SK-MEL-5 (cell line): Measurements from ENCODE around the gene SPAG9. TPM values are rescaled to one million over a fixed set of nuclear protein-coding genes. Genes with fewer than 3 reads are reported as not detected.
"Not testable (repeated sequence)": the region's sequence is repeated elsewhere in the genome, so short reads cannot be mapped to it uniquely, and the experiment has no call there.

Experiments
- DNase-seq: peaks from one replicate; pipeline ENCODE4 v3.0.0-alpha.2; 2016; ENCODE audit warnings: low read depth, low spot score
- in situ Hi-C: cut with HindIII; loops from 2 replicates; pipeline ENCODE4 v1.10.0; 2016; ENCODE audit warnings: low sequenced_read_pairs, high pct_unique_total_duplicates, low pct_unique_long_range_greater_than_20kb
- total RNA-seq: library from RNA; depleted of rRNA; stranded (reverse); fragments of >200 nt; shearing (Covaris generic); gene quantifications from 2 replicates; pipeline ENCODE4 v1.2.3, GENCODE V29; 2014

SPAG9 gene
- total RNA-seq, 1 experiment from 2014 or later, result 103 TPM

DNA sequence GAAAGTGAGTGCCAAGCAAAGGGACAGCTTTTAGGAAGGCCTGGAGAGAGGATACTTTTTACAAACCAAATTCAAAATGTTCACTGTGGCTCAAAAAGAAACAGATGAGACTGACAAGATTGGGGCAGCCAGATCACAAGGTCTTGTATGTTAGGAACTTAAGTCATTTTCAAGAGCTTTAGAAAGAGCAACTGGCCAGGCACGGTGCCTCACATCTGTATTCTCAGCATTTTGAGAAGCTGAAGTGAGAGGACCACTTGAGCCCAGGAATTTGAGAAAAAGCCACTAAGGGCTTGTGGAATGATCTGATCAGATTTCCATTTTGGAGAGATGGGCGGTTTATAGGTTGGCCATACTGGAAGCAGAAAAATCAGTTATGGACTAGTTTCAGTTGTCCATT, 17.2 kb downstream of the SPAG9 start:
- DNase-seq, result no peak
- in situ Hi-C loops, result no loop called here

DNA sequence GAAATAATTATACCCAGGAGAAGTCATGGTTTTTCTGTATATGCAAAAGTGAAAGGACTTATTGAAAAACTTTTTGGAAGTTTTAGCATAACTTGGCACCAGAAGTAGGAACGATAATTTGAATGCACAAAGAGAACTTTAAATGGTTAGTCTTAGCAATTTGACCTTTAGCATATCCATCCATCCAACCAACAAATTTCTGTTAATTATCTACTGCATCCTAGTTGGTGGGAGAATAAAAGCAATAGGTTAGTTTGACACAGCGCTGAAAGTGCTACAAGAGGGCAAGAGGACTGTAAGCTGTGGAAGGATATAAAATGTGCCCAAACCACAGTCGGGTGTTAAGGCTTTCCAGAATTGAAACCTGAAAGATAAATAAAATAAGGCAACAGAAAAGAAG, 17.6 kb downstream of the SPAG9 start:
- in situ Hi-C loops, result no loop called here
- DNase-seq, result no peak

DNA sequence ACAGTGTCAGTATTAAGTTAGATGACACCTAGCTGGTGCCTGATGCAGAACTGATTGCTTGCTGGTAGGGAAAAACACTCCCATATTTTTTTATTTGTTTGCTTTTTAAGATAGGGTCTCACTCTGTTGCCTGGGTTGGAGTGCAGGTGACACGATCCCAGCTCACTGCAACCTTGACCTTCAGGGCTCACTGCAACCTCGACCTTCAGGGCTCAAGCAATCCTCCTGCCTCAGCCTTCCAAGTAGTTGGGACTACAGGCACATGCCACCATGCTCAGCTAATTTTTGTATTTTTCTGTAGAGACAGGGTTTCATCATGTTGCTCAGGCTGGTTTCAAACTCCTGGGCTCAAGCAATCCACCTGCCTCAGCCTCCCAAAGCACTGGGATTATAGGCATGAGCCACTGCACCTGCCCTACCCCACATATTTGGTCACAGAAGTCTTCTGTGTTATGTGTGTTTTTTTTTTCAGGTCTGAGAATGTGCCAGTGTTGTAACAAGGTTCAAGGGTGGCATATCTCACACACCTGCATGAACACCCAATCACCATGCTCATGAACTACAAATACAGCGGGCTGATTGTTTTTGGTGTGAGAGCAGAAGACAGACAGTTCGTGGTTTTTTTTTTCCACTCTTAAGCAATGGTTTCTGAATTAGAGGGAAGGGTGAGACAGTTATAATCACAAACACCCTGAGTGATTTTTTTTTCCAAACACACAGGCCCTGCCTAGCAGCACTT, 22.8 kb downstream of the SPAG9 start:
- in situ Hi-C loops, result no loop called here
- DNase-seq, result no peak

DNA sequence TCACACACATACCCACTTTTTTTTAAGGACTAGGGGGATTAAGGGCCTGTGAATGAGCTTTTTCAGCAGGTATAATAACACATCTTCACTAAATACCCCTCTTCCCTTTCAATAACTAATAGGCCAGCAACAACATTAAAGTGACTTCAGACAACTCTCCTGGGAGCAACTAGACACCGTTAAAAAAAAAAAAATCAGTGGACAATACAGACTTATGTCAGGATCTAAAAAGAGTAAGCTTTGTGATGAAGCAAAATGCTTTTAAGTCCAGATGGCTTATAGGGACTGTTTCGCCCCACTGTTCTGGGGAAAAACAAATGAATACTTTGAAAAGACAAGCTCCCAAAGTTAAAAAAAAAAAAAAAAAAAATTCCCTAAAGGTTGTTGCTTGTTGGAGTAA, 29.0 kb downstream of the SPAG9 start:
- peak; percentile 37 for DNase-seq
- in situ Hi-C loops, result no loop called here

DNA sequence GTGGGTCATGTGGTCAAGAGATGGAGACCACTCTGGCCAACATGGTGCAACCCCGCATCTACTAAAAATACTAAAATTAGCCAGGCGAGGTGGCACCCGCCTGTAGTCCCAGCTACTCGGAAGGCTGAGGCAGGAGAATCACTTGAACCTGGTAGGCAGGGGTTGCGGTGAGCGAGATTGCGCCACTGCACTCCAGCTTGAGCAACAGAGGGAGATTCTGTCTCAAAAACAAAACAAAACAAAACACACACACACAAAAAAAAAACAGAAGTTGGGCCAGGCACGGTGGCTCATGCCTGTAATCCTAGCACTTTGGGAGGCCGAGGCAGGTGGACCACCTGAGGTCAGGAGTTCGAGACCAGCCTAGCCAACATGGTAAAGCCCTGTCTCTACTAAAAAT, 31.8 kb downstream of the SPAG9 start:
- in situ Hi-C loops, DNase-seq: not testable (repeated sequence)

DNA sequence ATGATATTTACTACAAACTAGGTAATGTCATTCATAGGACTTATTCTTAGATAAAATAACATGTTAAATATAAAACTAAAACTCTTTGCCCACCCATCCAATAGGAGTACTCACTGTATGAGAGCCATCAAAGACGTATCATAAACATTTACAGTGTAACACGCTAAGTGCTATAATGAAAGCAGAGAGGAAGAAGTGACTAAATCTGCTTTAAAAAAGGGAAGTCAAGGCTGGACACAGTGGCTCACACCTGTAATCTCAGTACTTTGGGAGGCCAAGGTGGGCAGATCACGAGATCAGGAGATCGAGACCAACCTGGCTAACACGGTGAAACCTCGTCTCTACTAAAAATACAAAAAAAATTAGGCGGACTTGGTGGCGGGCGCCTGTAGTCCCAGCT, 32.4 kb downstream of the SPAG9 start:
- DNase-seq, result no peak
- in situ Hi-C loops, result no loop called here

DNA sequence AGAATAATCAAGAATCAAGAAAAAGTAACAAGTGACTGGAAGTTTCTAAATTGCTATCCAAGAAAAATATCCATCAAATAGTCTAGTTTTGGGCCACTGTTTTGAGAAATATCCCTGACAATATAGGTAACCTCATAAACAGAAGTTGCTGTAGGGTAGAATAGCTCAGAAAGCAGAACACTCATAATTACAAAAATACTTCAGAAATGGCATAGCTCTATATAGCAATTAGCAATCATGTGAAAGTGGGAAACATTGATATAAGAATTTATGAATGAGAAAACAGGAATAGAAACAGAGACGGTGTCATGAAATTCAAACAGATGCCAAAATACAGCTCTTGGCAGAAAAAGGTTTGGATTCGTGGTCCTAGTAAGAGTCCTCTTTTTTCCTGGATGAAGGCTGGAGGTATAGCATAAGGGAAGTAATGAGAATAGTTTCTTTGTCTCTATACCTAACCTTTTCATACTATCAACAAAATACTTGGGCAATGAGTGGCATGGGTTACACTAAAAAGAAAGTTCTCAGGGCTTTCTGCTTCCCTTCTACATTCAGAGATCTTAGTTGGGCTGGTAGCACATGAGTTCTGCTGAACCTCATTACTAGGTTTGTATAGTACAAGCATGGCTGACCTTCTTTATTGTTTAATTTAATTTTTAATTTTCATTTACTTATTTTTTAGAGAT, 33.5 kb downstream of the SPAG9 start:
- DNase-seq, result no peak
- in situ Hi-C loops, result no loop called here

DNA sequence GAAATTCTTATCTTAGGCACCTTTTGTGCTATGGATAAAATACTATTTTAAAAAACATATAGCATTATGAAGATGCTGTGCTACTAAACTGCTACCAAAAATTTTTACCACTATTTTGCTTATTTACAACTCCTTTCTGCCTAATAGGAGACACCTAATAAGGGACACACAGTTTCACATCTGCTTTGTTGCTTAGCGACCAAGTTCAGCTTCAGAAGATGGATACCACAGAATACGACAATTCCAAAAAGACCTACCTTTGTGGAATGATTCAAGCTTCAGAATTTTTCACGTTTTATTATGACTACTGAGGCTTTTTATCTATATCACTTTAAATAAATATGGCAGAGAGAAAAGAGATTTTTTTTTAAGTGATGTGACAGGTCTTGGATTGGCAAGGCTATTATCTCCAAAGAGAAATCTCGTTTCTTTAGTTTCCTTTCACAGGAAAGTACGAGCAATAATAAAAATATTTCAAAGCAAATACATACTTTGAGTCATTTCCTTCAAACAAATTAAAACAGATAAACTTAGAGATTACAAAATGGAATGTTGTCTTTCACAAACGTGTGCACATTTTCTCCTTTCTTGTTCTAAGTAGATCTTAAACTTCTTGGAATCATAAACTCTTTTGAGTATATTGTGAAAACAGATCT, 35.4 kb downstream of the SPAG9 start:
- no peak for DNase-seq
- in situ Hi-C loops, result no loop called here

DNA sequence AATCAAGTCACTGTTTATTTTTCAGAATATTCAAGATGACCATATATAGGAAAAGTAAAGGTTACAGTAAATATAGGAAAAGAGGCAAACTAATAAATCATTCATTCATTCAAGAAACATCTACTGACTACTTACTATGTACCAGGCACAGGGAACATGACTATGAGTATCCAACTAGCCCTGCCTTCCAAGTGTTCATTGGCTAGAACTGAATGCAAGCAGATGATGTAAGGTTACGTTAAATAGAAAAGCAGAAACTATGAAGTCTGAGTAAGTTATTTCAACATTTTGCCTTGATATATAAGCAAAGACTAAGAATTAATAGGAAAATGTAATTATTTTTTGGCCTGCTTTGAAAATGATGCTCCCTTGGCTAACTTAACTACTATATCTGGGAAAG, 36.7 kb downstream of the SPAG9 start:
- in situ Hi-C loops, result no loop called here
- DNase-seq, result no peak

DNA sequence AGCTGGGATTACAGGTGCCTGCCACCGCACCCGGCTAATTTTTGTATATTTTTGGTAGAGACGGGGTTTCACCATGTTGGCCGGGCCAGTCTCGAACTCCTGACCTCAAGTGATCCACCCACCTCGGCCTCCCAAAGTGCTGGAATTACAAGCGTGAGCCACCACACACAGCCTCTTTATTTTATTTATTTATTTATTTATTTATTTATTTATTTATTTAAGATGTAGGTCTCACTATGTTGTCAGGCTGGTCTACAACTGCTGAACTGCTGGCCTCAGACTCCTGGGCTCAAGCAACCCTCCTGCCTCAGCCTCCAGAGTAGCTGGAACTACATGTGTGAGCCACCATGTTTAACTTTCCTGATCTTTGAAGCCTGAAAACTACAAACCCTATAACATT, 37.3 kb downstream of the SPAG9 start:
- DNase-seq, in situ Hi-C loops: not testable (repeated sequence)

DNA sequence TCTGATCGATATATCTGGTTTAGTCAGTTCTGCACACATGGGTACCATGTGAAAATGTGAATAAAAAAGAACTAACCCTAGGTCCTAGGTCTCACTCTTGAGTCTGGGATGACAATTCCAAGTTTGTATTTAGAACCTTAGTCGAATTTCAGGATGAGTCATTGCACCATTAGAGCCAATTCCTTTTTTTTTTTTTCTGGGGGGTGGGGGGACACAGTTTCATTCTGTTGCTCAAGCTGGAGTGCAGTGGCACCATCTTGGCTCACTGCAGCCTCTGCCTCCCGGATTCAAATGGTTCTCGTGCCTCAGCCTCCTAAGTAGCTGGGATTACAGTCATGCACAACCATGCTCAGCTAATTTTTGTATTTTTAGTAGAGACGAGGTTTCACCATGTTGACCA, 41.6 kb downstream of the SPAG9 start:
- in situ Hi-C loops, result no loop called here
- no peak for DNase-seq

DNA sequence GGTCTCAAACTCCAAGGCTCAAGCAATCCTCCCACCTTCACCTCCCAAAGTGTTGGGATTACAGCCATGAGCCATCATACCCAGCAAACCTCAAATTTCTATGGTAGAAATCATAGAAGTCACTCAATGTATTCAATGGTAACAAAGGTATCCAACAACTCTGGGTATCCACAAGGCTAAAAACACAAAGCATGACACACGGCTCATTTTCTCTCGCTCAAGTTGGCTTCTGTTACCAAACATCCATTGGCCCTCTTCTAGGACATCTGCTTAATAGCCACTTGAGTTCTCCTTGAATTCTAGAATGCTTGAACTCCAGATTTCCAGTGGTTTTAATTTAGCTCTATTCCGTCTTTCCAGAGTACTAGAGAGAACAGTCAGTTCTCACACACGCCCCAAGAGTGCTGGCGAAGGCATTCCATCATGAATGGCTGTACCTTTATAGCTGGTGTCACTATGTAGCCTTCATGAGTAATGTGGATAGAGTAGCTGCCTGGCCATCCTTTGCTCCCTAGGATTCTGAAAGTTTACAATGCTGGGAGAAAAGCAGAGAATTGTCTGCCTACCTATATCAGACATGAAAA, 42.6 kb downstream of the SPAG9 start:
- in situ Hi-C loops, result no loop called here
- DNase-seq, result no peak

DNA sequence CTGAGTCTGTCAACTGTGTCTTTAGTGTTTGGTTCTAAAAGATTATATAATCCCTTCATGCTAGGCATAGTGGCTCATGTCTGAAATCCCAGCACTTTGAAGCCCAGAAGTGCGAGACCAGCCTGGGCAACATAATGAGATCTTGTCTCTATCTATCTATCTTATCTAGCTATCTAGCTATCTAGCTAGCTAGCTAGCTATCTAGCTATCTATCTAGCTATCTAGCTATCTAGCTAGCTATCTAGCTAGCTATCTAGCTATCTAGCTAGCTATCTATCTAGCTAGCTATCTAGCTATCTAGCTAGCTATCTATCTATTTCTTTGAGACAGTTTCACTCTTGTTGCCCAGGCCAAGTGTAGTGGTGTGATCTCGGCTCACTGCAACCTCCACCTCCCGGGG, 43.8 kb downstream of the SPAG9 start:
- in situ Hi-C loops, result no loop called here
- no peak for DNase-seq

DNA sequence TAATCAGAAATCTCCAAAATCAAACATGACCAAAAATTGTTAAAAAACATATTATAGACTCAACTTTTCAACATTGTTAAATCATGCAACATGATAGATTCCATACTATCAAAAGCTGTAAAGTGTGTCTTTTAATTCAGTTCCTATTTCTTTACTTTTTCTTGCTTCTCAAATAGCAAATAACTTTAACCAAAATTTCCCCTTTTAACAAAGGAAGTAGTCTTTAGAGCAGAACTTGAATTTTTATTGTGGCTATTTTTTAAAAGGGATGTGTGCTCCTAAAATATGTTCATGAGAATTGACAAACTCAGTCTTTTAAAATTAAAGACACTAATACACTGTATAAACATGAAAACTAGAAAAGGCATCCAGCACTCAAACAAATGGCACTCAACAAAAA, 49.1 kb downstream of the SPAG9 start:
- DNase-seq, result no peak
- in situ Hi-C loops, result no loop called here

DNA sequence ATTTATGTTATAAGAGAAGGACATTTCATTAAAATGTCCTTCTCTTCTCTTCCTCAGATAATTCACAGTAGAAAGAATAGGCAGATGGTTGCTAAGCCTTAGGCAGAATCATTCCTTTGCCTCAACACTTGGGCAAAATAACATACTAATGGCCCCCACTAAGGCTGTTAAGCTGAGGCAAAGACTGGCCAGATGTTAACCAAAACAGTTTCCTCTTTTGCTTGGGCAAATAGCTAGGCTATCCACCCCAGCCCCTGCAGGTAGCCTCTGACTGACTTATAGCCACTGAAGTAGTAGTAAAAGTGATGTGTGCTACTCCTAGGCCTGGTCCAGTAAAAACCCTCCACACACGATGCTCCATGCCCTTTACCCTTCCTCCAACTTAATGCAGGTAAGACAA, 55.2 kb downstream of the SPAG9 start:
- in situ Hi-C loops, result no loop called here
- DNase-seq, result no peak

DNA sequence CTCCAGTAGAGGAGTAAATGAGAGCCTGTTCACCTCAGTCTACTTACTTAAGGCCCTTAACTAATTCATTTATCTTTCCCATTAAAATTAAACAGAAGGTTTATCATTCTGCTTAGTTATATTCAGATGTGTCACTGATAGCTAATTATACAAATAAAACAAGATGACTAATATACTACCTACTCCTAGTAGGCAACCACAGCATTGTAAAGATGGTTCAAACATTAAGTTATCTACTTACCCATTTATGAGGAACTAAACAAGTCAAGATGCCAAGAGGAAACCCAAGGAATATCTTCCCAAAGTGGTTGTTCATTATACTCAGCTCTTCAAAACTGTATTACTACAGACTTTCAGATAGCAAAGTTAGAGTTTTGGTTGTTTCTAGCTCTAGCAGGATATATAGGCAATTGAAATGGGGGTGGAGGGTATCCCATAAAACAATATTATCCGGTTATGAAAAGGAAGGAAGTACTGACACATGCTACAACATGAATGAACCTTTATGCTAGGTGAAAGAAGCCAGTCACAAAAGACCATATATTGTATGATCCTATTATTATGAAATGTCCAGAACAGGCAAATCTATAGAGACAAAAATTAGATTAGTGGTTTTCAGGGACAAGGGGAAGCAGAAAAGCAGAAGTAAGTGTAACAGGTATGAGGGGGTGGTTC, 56.5 kb downstream of the SPAG9 start:
- no peak for DNase-seq
- in situ Hi-C loops, result no loop called here

DNA sequence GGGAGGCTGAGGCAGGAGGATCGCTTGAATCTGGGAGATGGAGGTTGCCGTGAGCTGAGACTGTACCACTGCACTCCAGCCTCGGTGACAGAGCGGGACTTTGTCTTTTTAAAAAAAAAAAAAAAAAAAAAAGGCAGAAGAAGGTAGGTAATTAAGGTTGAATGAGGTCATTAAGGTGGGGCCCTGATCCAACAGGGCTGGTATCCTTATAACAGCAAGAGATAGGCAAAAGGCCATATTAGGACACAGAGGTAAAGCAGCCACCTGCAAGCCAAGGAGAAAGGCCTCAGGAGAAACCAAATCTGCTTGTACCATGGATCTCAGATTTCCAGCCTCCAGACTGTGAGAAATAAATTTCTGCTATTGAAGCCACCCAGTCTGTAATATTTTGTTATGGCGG, 60.3 kb downstream of the SPAG9 start:
- no peak for DNase-seq

DNA sequence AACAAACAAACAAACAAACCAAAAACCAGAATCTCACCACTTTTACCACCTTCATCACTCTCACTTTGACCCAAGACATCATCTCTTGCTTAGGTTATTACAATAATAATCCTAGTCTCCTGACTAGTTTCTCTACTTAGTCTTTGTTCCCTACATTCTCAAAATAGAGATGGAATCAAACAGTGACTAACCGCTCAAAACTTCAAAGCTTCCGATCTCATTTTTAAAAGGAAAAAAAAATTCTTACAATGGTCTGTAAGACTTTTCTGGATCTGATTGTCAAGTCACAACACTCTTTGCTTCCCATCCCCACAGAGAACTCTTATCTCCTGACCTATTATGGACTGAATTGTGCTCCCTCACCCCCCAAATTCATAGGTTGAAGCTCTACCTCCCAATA, 60.9 kb downstream of the SPAG9 start:
- DNase-seq, result no peak
- in situ Hi-C loops, result no loop called here

More for the DNA sequence above, 60.3 kb downstream of the SPAG9 start:
- in situ Hi-C loops, result no loop called here
